Omental fat pad (tissue), 4 donors: ENCODE data around the gene KCNAB1. TPM values are rescaled to one million over a fixed set of nuclear protein-coding genes. Genes with fewer than 3 reads are reported as not detected.
A peak's percentile ranks its signal among the peaks of the same experiment; 100 is the strongest.

Source experiments
- ATAC-seq: fragments of 150-250 bp; one replicate; pipeline ENCODE4 v1.9.1; 2016; ENCODE audit warnings: mild to moderate bottlenecking, moderate library complexity; ENCODE audit not compliant: low FRiP score
- DNase-seq: peaks from one replicate; pipeline ENCODE4 v3.0.0-alpha.2; 2019; ENCODE audit warnings: low spot score
- total RNA-seq, 4 donors: library from RNA; depleted of rRNA; stranded (reverse); fragments of >200 nt; gene quantifications; one replicate each; pipeline ENCODE4 v1.1.0, GENCODE V29; 2016
- TF ChIP-seq, protein P1 (sequence below), 3 donors: fragments of 450-650 bp; IDR thresholded peaks; one replicate each; pipeline ENCODE4 v1.5.1; 2016 to 2017; ENCODE audit warnings: antibody characterized with exemption in 3 of 3, mild to moderate bottlenecking in 3 of 3, moderate library complexity in 2 of 3

Gene KCNAB1
- total RNA-seq, 4 donors from 2014 or later, result 2.2 to 12.6 (median 5.7) TPM

DNA sequence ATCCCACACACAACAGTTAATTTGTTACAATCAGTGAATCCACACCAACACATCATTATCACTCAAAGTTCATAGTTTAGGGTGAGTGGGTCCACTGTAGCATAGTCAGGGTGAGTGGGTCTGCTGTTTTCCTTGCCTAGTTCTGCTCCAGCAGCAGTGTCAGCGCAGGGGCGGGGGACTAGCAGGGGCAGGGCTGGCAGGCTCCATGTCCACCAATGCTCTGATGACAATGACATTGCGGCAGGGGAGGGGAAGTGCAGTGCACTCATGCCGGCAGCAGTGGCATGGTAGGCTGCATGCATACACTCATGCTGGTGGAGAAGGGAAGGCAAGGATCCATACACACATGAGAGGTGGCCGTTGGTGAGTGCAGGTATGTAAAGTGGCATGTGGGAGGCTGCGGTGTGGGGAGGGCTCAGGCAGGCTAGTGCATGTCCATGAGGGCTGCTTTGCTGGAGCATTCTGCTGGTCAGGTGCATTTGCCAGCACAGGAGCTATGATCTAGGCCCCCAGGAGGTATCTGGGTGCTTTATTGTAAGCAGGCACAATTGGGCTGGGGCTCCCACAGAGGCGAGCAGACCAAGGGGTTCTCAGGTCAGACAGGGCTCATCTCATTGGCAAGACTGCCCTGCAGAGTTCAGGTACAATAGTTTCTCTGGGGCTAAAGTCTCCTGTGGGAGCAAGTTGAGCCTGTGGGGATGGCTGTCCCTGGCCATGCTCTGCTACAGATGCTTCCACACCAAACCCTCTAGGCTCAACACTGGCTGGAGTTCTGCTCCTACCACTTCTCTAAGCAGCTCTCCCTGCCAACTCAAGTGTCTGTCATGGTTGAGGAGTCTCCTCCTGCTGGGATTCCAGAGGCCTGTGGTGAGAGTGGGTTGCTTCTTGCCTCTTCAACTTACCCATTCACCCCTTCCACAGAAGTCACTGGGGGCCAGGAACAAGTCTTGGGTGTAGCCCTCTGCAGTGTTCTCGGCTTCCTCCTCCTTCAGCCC, 81.3 kb downstream of the KCNAB1 start:
- TF ChIP-seq, protein P1, sequence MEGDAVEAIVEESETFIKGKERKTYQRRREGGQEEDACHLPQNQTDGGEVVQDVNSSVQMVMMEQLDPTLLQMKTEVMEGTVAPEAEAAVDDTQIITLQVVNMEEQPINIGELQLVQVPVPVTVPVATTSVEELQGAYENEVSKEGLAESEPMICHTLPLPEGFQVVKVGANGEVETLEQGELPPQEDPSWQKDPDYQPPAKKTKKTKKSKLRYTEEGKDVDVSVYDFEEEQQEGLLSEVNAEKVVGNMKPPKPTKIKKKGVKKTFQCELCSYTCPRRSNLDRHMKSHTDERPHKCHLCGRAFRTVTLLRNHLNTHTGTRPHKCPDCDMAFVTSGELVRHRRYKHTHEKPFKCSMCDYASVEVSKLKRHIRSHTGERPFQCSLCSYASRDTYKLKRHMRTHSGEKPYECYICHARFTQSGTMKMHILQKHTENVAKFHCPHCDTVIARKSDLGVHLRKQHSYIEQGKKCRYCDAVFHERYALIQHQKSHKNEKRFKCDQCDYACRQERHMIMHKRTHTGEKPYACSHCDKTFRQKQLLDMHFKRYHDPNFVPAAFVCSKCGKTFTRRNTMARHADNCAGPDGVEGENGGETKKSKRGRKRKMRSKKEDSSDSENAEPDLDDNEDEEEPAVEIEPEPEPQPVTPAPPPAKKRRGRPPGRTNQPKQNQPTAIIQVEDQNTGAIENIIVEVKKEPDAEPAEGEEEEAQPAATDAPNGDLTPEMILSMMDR (IDR thresholded peaks at IDR 0.05), result no peak

DNA sequence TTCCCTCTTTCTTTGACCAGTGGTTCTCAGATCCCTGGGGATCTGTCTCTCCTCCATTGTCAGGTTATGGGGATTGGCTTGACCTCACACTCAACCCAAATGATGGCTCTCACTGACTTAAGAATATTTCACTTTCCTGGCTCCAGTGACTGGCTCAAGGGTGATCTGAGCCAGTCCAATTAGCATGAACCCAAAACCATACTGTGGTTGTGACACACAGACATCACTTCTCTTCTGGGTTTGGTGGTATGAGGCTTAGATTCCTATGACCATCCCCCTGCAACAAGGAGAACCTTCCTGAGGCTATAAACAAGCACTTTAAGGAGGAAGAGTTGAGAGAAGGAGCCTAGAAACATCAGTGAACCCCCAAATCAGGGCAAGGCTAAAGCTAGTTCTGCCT, 85.8 kb downstream of the KCNAB1 start:
- DNase-seq (no peak), ATAC-seq (no peak)
- TF ChIP-seq, protein P1 (IDR thresholded peaks at IDR 0.05), result no peak

More for the DNA sequence above, 81.3 kb downstream of the KCNAB1 start:
- DNase-seq (no peak), ATAC-seq (no peak)

DNA sequence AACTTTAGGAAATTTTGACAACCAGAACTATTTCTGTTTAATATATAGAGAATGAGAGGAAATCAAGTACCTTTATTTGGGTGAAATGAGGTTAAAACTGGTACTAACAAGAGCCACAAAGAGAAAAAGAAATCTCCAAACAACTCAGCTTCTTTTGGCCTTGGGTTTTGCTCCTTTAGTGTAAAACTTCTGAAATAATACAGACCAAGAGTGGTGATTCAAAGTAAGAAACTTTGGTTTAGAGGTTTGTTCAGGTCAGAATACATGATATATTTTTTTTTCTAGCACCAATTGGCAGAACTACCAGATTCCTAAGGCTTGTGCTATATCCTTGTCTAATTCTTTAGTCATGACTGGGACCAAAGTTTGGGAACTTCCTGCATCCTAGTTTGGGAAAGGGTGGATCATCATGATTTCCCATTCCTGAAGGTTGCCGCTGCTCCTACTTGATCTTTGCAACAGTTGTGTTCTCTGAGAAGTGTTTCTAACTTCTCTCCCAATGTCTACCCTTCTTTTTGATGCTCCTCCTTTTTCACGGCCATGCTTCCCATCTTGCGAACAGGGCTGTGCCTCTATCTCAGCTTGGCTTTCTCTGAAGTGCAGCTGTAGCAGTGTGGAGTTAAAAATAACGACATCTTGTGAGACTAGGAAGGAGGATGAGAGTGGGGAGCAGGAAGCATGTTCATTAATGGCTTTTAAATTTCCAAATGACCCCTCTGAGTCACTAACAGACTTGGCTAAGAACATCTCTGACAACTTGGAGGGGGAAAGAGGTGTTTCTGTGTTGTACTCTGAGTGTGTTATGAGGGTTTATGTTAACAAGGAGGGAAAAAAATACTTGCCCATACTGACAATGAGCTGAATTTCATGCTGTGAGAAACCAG, 87.7 kb downstream of the KCNAB1 start:
- TF ChIP-seq, protein P1 (IDR thresholded peaks at IDR 0.05), result no peak
- ATAC-seq (peak; percentile 77), DNase-seq (no peak)

DNA sequence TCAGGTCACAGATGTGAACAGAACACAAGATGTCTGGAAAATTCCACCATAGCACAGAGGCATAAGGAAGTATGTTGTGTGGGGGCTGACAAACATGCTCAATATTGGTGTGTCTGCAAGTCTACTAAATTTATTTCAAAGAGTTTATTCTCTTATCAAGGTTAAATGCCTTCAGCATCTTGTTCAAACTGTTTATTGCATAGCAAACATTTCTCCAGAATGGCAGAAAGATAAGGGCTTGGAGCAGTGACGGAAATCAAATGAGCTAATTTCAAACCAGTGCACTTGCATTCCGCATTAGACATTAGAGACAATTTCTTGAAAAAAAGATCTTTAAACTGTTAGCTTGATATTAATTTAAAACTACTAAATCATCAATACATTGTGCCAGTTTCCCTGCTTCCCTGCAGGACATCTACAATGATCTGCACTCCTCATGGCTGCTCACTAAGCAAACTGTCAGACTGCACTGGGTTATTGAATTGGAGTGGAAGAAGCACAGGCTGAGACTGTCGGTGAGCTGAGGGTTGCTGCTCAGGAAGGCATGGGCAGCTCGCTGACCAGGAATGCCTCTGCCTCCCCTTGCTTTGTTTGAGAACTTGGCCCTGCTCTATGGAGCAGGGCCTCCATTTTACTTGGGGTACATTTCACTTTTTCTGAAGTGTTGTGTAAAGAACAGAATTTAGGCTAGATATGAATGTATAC, 89.4 kb downstream of the KCNAB1 start:
- no peak for DNase-seq
- ATAC-seq, result no peak
- TF ChIP-seq, protein P1 (IDR thresholded peaks at IDR 0.05), result no peak

DNA sequence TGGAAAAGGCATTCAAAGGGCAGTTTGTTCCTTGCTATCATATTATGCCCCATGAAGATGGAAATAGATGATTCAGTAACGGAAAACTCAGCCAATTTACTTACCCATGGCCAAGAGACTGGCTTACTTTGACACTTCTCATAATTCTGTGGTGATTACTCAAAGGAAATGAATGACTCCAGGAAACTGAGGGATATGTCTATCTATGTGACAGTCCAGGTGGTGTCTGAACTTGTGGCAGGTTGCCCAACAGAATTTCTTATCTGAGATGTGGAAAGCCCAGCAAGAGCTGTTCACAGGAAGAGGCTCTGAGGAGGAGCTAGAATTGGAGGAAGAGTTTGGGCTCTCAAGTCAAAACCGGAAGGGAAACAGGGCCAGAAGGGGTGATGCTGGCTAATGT, 91.2 kb downstream of the KCNAB1 start:
- ATAC-seq, result no peak
- TF ChIP-seq, protein P1 (IDR thresholded peaks at IDR 0.05), result no peak
- DNase-seq, result no peak

DNA sequence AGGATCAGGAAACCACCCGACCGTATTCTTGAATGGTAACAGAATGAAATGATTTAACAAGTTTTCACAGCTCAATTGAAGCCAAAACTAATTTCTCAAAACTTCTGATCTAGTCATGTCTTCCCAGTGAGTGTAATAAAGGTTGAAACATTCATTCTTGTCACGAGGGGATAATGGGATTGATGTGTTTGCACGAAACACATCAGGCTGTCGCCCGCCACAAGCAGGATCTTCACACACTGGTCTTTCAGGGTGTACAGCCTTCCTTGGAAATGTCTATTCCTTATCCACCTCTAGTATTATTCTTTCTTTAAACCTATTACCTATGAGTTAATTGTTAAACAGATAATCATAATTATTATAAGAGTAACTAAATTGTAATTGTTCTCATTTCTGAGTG, 94.3 kb downstream of the KCNAB1 start:
- TF ChIP-seq, protein P1 (IDR thresholded peaks at IDR 0.05), result no peak
- ATAC-seq (no peak), DNase-seq (no peak)
